IMR-90 (cell line): Measurements from ENCODE around the gene COG1. TPM values are rescaled to one million over a fixed set of nuclear protein-coding genes. Genes with fewer than 3 reads are reported as not detected.

Experiments used
- ATAC-seq: fragments of 200-7000 bp; cut with Tn5 transposase; 2 replicates; pipeline ENCODE4 v1.9.1; 2020; ENCODE audit warnings: low read depth, mild to moderate bottlenecking, moderate library complexity
- BruUV-seq: library from RNA; stranded (reverse); fragments of 400-500 nt; replicated peaks from 2 replicates; lab custom pipeline; 2021; lab: Mats Ljungman, UMichigan
- CTCF ChIA-PET: fragments of 300-600 bp; formaldehyde crosslinking; extraction: SDS; loops from one replicate; lab custom pipeline; 2021; ENCODE audit warnings: antibody characterized with exemption; lab: Yijun Ruan, JAX
- POLR2A ChIA-PET: fragments of 300-600 bp; sonication (Branson Sonifier 250); formaldehyde crosslinking; loops from one replicate; lab custom pipeline; 2022; ENCODE audit warnings: antibody characterized with exemption; ENCODE audit not compliant: unreplicated experiment; lab: Charles Lee
- DNase-seq: peaks from one replicate; pipeline ENCODE4 v3.0.0; 2013
- H2AFZ ChIP-seq: replicated peaks from 2 replicates; pipeline ENCODE3; 2013; ENCODE audit warnings: low read length, mild to moderate bottlenecking; ENCODE audit not compliant: poor library complexity
- H2AK5ac ChIP-seq: 2 replicates; pipeline ENCODE4 v1.6.1; 2013; ENCODE audit warnings: low read depth, low read length, inconsistent platforms
- H2AK9ac ChIP-seq: replicated peaks from 2 replicates; pipeline ENCODE3; 2013; ENCODE audit warnings: mild to moderate bottlenecking, low read depth, low read length, moderate library complexity; ENCODE audit not compliant: poor library complexity
- H2BK120ac ChIP-seq: 2 replicates; pipeline ENCODE4 v1.6.1; 2013; ENCODE audit warnings: low read depth, low read length, inconsistent platforms
- H2BK15ac ChIP-seq: 3 replicates; pipeline ENCODE4 v1.6.1; 2013; ENCODE audit warnings: low read depth, low read length, inconsistent platforms
- H2BK20ac ChIP-seq: 2 replicates; pipeline ENCODE4 v1.6.1; 2013; ENCODE audit warnings: low read depth, mild to moderate bottlenecking, inconsistent platforms, low read length, moderate library complexity
- H2BK5ac ChIP-seq: 2 replicates; pipeline ENCODE4 v1.6.1; 2013; ENCODE audit warnings: mild to moderate bottlenecking, low read depth, low read length, inconsistent platforms; ENCODE audit not compliant: poor library complexity, severe bottlenecking
- H3K14ac ChIP-seq: replicated peaks from 2 replicates; pipeline ENCODE4 v1.6.1; 2013; ENCODE audit warnings: low read depth, low read length, inconsistent platforms
- H3K18ac ChIP-seq: 2 replicates; pipeline ENCODE4 v1.6.1; 2013; ENCODE audit warnings: low read depth, low read length, control low read depth
- H3K23ac ChIP-seq: 2 replicates; pipeline ENCODE4 v1.6.1; 2013; ENCODE audit warnings: low read depth, low read length, inconsistent platforms
- H3K27ac ChIP-seq: 2 replicates; pipeline ENCODE4 v1.5.1; 2013; ENCODE audit warnings: mild to moderate bottlenecking, control low read depth, low read length; ENCODE audit not compliant: insufficient read depth
- H3K27me3 ChIP-seq: 2 replicates; pipeline ENCODE4 v1.6.1; 2013; ENCODE audit warnings: low read length; ENCODE audit not compliant: control insufficient read depth, insufficient read depth
- H3K36me3 ChIP-seq: 2 replicates; pipeline ENCODE4 v1.6.1; 2013; ENCODE audit warnings: low read length, mixed read lengths; ENCODE audit not compliant: control insufficient read depth, insufficient read depth
- H3K4ac ChIP-seq: 2 replicates; pipeline ENCODE4 v1.6.1; 2013; ENCODE audit warnings: low read depth, low read length, inconsistent platforms
- H3K4me1 ChIP-seq: 2 replicates; pipeline ENCODE4 v1.6.1; 2013; ENCODE audit warnings: low read length, mixed read lengths; ENCODE audit not compliant: control insufficient read depth, insufficient read depth
- H3K4me2 ChIP-seq: 2 replicates; pipeline ENCODE4 v1.6.1; 2013; ENCODE audit warnings: low read depth, mild to moderate bottlenecking, control low read depth, low read length, moderate library complexity
- H3K4me3 ChIP-seq: 2 replicates; pipeline ENCODE4 v1.5.1; 2013; ENCODE audit warnings: low read depth, mild to moderate bottlenecking, control low read depth, low read length, moderate library complexity; ENCODE audit not compliant: insufficient read depth
- H3K56ac ChIP-seq: 2 replicates; pipeline ENCODE4 v1.6.1; 2013; ENCODE audit warnings: low read length, inconsistent platforms; ENCODE audit not compliant: insufficient read depth; ENCODE audit errors: extremely low read depth
- H3K79me1 ChIP-seq, 2 experiments: 2 replicates each; pipeline ENCODE4 v1.6.1; 2013; ENCODE audit warnings: low read length in 2 of 2, inconsistent platforms in 1 of 2, low read depth in 1 of 2
- H3K9ac ChIP-seq: 2 replicates; pipeline ENCODE4 v1.6.1; 2013; ENCODE audit warnings: low read depth, low read length, control low read depth
- H3K9me1 ChIP-seq: 2 replicates; pipeline ENCODE4 v1.6.1; 2013; ENCODE audit warnings: low read length, inconsistent platforms; ENCODE audit not compliant: insufficient read depth
- H3K9me3 ChIP-seq: 2 replicates; pipeline ENCODE4 v1.6.1; 2013; ENCODE audit warnings: low read length; ENCODE audit not compliant: control insufficient read depth, insufficient read depth
- H4K20me1 ChIP-seq: 2 replicates; pipeline ENCODE4 v1.6.1; 2013; ENCODE audit warnings: low read length, inconsistent platforms; ENCODE audit not compliant: insufficient read depth
- H4K5ac ChIP-seq: 2 replicates; pipeline ENCODE4 v1.6.1; 2013; ENCODE audit warnings: mild to moderate bottlenecking, low read depth, low read length, control low read depth
- H4K8ac ChIP-seq, 2 experiments: 2 replicates each; pipeline ENCODE4 v1.6.1; 2013; ENCODE audit warnings: low read depth in 2 of 2, low read length in 2 of 2, control low read depth in 1 of 2, inconsistent platforms in 1 of 2
- H4K91ac ChIP-seq: 2 replicates; pipeline ENCODE4 v1.6.1; 2013; ENCODE audit warnings: low read depth, low read length, inconsistent platforms; ENCODE audit not compliant: insufficient read depth
- MAFK ChIP-seq: IDR thresholded peaks from 2 replicates; pipeline ENCODE4 v1.6.1; 2012; ENCODE audit warnings: low read depth, low read length, improper control_type of control experiment
- RCOR1 ChIP-seq: IDR thresholded peaks from 2 replicates; pipeline ENCODE4 v1.6.1; 2012; ENCODE audit warnings: mild to moderate bottlenecking, low read length, improper control_type of control experiment; ENCODE audit not compliant: insufficient replicate concordance
- RFX5 ChIP-seq: IDR thresholded peaks from 2 replicates; pipeline ENCODE4 v1.8.0; 2012; ENCODE audit warnings: low read depth, mild to moderate bottlenecking, low read length, moderate library complexity
- SMC3 ChIP-seq: fragments of 150-350 bp; IDR thresholded peaks from 2 replicates; pipeline ENCODE4 v1.6.1; 2016; ENCODE audit warnings: low read depth, mild to moderate bottlenecking, antibody characterized with exemption, low read length, moderate library complexity
- WGBS, 2 experiments: methylation state at CpG; one replicate each; pipeline versions ENCODE4 v1.1.5 to v1.1.7; 2013; ENCODE audit warnings: missing lambda C conversion rate in 2 of 2; ENCODE audit not compliant: insufficient read length in 1 of 2; ENCODE audit errors: extremely low coverage in 2 of 2; 5-methylcytosine and 5-hydroxymethylcytosine counted together
- dilution Hi-C: fragments of 300-500 bp; cut with HindIII; formaldehyde crosslinking; loops from one replicate; pipeline ENCODE4 v1.14.3; 2018; ENCODE audit warnings: low sequenced_read_pairs; ENCODE audit not compliant: unreplicated experiment
- in situ Hi-C: fragments of 300-500 bp; cut with MboI; formaldehyde crosslinking; loops from 3 replicates; pipeline ENCODE4 v1.14.3; 2019; ENCODE audit warnings: low sequenced_read_pairs, inconsistent platforms, mixed read lengths
- intact Hi-C: fragments of 100-400 bp; cut with micrococcal nuclease; formaldehyde crosslinking; loops from 2 replicates; pipeline ENCODE4 v1.10.0; 2022
- polyA plus RNA-seq, 3 experiments: library from polyadenylated mRNA; depleted of rRNA; stranded (reverse); fragments of >200 nt; gene quantifications; 2 replicates each; pipeline ENCODE4 v1.2.3, GENCODE V29; 2012; ENCODE audit warnings: low replicate concordance in 1 of 3
- total RNA-seq: library from RNA; depleted of rRNA; stranded (reverse); fragments of >200 nt; gene quantifications from 2 replicates; pipeline ENCODE4 v1.2.3, GENCODE V29; 2012
- TF ChIP-seq, protein P1 (sequence below): conservative IDR thresholded peaks from 2 replicates; pipeline ENCODE4 v1.5.1; 2012; ENCODE audit warnings: mild to moderate bottlenecking, low read depth, low read length, improper control_type of control experiment

COG1 gene
- total and polyA plus RNA-seq, 2 of the 4 experiments (the other 2 are of a cell fraction): 18.3 to 35.1 TPM

GRCh38 chr17:73148540-73149334 lies 44.1 kb upstream of the COG1 start:
- Histone ChIP-seq H2BK5ac (no peak overlapping the region), H2BK15ac (no peak overlapping the region), H3K4me2 (no peak overlapping the region), H2BK20ac (no peak overlapping the region), H3K56ac (no peak overlapping the region), H2AFZ (no peak overlapping the region), H3K14ac (no peak overlapping the region), H4K20me1 (no peaks in the 10 kb centered on the region), H2AK9ac (no peak overlapping the region), H3K4me3 (no peak overlapping the region), H4K5ac (no peak overlapping the region), H2BK120ac (no peak overlapping the region), H3K18ac (no peak overlapping the region), H2AK5ac (no peak overlapping the region), H3K9me1 (no peaks in the 10 kb centered on the region), H3K27ac (no peak overlapping the region), H3K36me3 (no peaks in the 10 kb centered on the region), H3K9ac (no peak overlapping the region), H3K4me1 (no peaks in the 10 kb centered on the region), H4K91ac (no peak overlapping the region), H3K9me3 (no peaks in the 10 kb centered on the region), H3K79me1 (no peaks in the 10 kb centered on the region), H4K8ac (no peak overlapping the region), H3K27me3 (peaks cover 10% of the 10 kb centered on the region), H3K23ac (no peak overlapping the region), H3K4ac (no peak overlapping the region)
- DNase-seq (no peak), ATAC-seq (no peak)
- TF ChIP-seq RCOR1 (no peak), SMC3 (no peak), MAFK (peak; percentile 44), RFX5 (no peak)
- TF ChIP-seq, protein P1, sequence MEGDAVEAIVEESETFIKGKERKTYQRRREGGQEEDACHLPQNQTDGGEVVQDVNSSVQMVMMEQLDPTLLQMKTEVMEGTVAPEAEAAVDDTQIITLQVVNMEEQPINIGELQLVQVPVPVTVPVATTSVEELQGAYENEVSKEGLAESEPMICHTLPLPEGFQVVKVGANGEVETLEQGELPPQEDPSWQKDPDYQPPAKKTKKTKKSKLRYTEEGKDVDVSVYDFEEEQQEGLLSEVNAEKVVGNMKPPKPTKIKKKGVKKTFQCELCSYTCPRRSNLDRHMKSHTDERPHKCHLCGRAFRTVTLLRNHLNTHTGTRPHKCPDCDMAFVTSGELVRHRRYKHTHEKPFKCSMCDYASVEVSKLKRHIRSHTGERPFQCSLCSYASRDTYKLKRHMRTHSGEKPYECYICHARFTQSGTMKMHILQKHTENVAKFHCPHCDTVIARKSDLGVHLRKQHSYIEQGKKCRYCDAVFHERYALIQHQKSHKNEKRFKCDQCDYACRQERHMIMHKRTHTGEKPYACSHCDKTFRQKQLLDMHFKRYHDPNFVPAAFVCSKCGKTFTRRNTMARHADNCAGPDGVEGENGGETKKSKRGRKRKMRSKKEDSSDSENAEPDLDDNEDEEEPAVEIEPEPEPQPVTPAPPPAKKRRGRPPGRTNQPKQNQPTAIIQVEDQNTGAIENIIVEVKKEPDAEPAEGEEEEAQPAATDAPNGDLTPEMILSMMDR: no peak
- 65% methylated on average over 4 of the region's 6 CpGs; no CpG with 5 or more reads in 1 of the 2 experiments for WGBS, 2 experiments
- in situ Hi-C loops: no loop called here
- CTCF ChIA-PET: no interaction called here
- dilution Hi-C loops: no loop called here
- POLR2A ChIA-PET: no interaction called here
- BruUV-seq: no TSS peak
- intact Hi-C loops: no loop called here
